GM19328 (cell line): ENCODE data around the gene DCHS2.

Experiments used
- ATAC-seq: cut with Tn5 transposase; IDR thresholded peaks from one replicate; pipeline ENCODE4 v1.9.1; 2021; ENCODE audit warnings: mild to moderate bottlenecking, moderate library complexity; ENCODE audit not compliant: unreplicated experiment

Gene DCHS2

GRCh38 chr4:154390324-154390723 is 101.3 kb downstream of the DCHS2 start:
- ATAC-seq: no peak

GRCh38 chr4:154389148-154389547 is 102.5 kb downstream of the DCHS2 start:
- ATAC-seq: no peak

- no peak for ATAC-seq
These were observed 107.6 kb downstream of the DCHS2 start for GRCh38 chr4:154384012-154384411.

GRCh38 chr4:154376486-154376885 is 115.1 kb downstream of the DCHS2 start:
- no peak for ATAC-seq

GRCh38 chr4:154368060-154368459 is 123.5 kb downstream of the DCHS2 start:
- no peak for ATAC-seq

- ATAC-seq: no peak
These were observed 123.9 kb downstream of the DCHS2 start for GRCh38 chr4:154367659-154368058.

- no peak for ATAC-seq
These were observed 124.6 kb downstream of the DCHS2 start for GRCh38 chr4:154366956-154367355.

- ATAC-seq: no peak
These were observed 127.3 kb downstream of the DCHS2 start for GRCh38 chr4:154364066-154364845.

GRCh38 chr4:154361450-154361849 is 130.1 kb downstream of the DCHS2 start:
- ATAC-seq: peak; percentile 58

GRCh38 chr4:154360491-154360890 is 131.1 kb downstream of the DCHS2 start:
- ATAC-seq: no peak

GRCh38 chr4:154354883-154355282 is 136.7 kb downstream of the DCHS2 start:
- ATAC-seq: no peak

GRCh38 chr4:154349829-154350228 is 141.8 kb downstream of the DCHS2 start:
- ATAC-seq: no peak

- ATAC-seq: no peak
These were observed 142.9 kb downstream of the DCHS2 start for GRCh38 chr4:154348657-154349056.

GRCh38 chr4:154345359-154345758 is 146.2 kb downstream of the DCHS2 start:
- ATAC-seq: no peak

GRCh38 chr4:154344686-154345085 is 146.9 kb downstream of the DCHS2 start:
- no peak for ATAC-seq

GRCh38 chr4:154343651-154344050 is 147.9 kb downstream of the DCHS2 start:
- ATAC-seq: no peak

GRCh38 chr4:154341448-154341847 is 150.2 kb downstream of the DCHS2 start:
- ATAC-seq: no peak

- no peak for ATAC-seq
These were observed 156.0 kb downstream of the DCHS2 start for GRCh38 chr4:154335588-154335987.

GRCh38 chr4:154332681-154333421 is 158.7 kb downstream of the DCHS2 start:
- peak; percentile 87 for ATAC-seq

GRCh38 chr4:154329939-154330338 is 161.7 kb downstream of the DCHS2 start:
- no peak for ATAC-seq

GRCh38 chr4:154329268-154329868 is 162.2 kb downstream of the DCHS2 start:
- no peak for ATAC-seq

GRCh38 chr4:154328030-154328429 is 163.6 kb downstream of the DCHS2 start:
- no peak for ATAC-seq
